K562 (cell line): ENCODE measurements around the gene SAMD14. TPM values are rescaled to one million over a fixed set of nuclear protein-coding genes. Genes with fewer than 3 reads are reported as not detected.

Experiments used
- BRD9 ChIP-seq: fragments of 450-650 bp; IDR thresholded peaks from 2 replicates; pipeline ENCODE4 v1.6.1; 2018; ENCODE audit warnings: low read depth; ENCODE audit not compliant: partially characterized antibody
- CBX1 ChIP-seq: sonication (generic); IDR thresholded peaks from 2 replicates; pipeline ENCODE4 v1.6.1; 2016; ENCODE audit warnings: antibody characterized with exemption, low read depth, mild to moderate bottlenecking
- FOS ChIP-seq: IDR thresholded peaks from 3 replicates; pipeline ENCODE4 v1.6.1; 2011; ENCODE audit not compliant: insufficient read length; ENCODE audit errors: extremely low read depth
- GABPB1 ChIP-seq: sonication (generic); formaldehyde crosslinking; IDR thresholded peaks from 2 replicates; pipeline ENCODE4 v1.8.0; 2022; ENCODE audit warnings: mild to moderate bottlenecking, missing genetic modification reagents
- HIVEP1 ChIP-seq: fragments of 250-450 bp; sonication (Bioruptor Pico); IDR thresholded peaks from 2 replicates; pipeline ENCODE4 v1.4.0; 2020; ENCODE audit warnings: mild to moderate bottlenecking
- PRDM10 ChIP-seq: fragments of 450-650 bp; IDR thresholded peaks from 2 replicates; pipeline ENCODE4 v1.6.1; 2018; ENCODE audit not compliant: partially characterized antibody
- RB1 ChIP-seq: fragments of 450-650 bp; IDR thresholded peaks from 2 replicates; pipeline ENCODE4 v1.6.1; 2017; ENCODE audit warnings: low read depth, mild to moderate bottlenecking
- TRIM24 ChIP-seq, 2 experiments: fragments of 450-650 bp; IDR thresholded peaks; 2 replicates each; pipeline ENCODE4 v1.6.1; 2016
- ZNF407 ChIP-seq: fragments of 450-650 bp; IDR thresholded peaks from 2 replicates; pipeline ENCODE4 v1.6.1; 2016; ENCODE audit warnings: low read depth
- ZNF518B ChIP-seq: fragments of 250-450 bp; sonication (Bioruptor Pico); IDR thresholded peaks from 2 replicates; pipeline ENCODE4 v1.5.0; 2021; ENCODE audit warnings: mild to moderate bottlenecking, moderate library complexity
- ZNF589 ChIP-seq: fragments of 200-800 bp; sonication (Bioruptor generic); IDR thresholded peaks from 2 replicates; pipeline ENCODE4 v1.6.1; 2016; ENCODE audit warnings: low read depth, missing genetic modification characterization, missing compliant biosample characterization
- polyA plus RNA-seq, 8 experiments: library from polyadenylated mRNA; depleted of rRNA in 4 of 8; stranded (reverse) in 5 of 8; unstranded in 3 of 8; fragments of >200 nt; fragmentation: Nextera tagmentation in 2 of 8; fragmentation: Illumina TruSeq in 1 of 8; extraction: Ambion mirVana in 2 of 8; extraction: Trizol in 1 of 8; gene quantifications; 2 replicates each; pipeline versions ENCODE4 v1.2.1 to v1.2.3, GENCODE V29; 2011 to 2014; ENCODE audit warnings: inconsistent platforms in 1 of 8, missing spikeins in 1 of 8
- total RNA-seq, 7 experiments: library from RNA; depleted of rRNA in 6 of 7; stranded (reverse); fragments of >200 nt in 6 of 7; fragmentation: Illumina TruSeq in 2 of 7; extraction: Trizol in 2 of 7; gene quantifications; 2 replicates each; pipeline versions ENCODE4 v1.2.1 to v1.2.3, GENCODE V29; 2011 to 2021; ENCODE audit warnings: low replicate concordance in 1 of 7

SAMD14 gene
- total and polyA plus RNA-seq, 9 of the 15 experiments (the other 6 are each of a cell fraction or from before 2014, with no cell fraction given): 0.04 to 0.07 TPM; not detected in 7

GRCh38 chr17:50150354-50151040 lies 20.5 kb upstream of the SAMD14 start, which contains the start of gene PPP1R9B (continued):
- no peak for TF ChIP-seq ZNF407
- no peak for TF ChIP-seq HIVEP1 (CRISPR knock-in tag)
- TF ChIP-seq FOS: no peak
- TF ChIP-seq RB1: peak; percentile 15; the same call in 1 of the 2 replicates
- 0 out of 2 replicates have a peak, but pooled peaks have one; percentile 14 for TF ChIP-seq GABPB1 (CRISPR knock-in tag)
- no peak for TF ChIP-seq BRD9
- TF ChIP-seq PRDM10: no peak
- 0 out of 2 replicates have a peak, but pooled peaks have one; percentile 5 for TF ChIP-seq ZNF589
- TF ChIP-seq ZNF518B (CRISPR knock-in tag): no peak
- TF ChIP-seq TRIM24 (IDR thresholded peaks at IDR 0.05): no peak
- no peak for TF ChIP-seq CBX1
